H9 (cell line): Measurements from ENCODE around the gene COG2. TPM values are rescaled to one million over a fixed set of nuclear protein-coding genes. Genes with fewer than 3 reads are reported as not detected.

Source experiments
- DNase-seq: peaks from one replicate; pipeline ENCODE4 v3.0.0-alpha.2; 2017
- H2AFZ ChIP-seq: one replicate; pipeline ENCODE4 v1.6.1; 2013; ENCODE audit warnings: mild to moderate bottlenecking, low read length, control low read depth, moderate library complexity
- H2AK5ac ChIP-seq: 2 replicates; pipeline ENCODE4 v1.6.1; 2013; ENCODE audit warnings: low read length, control low read depth, mixed read lengths; ENCODE audit not compliant: insufficient read length
- H2BK120ac ChIP-seq: one replicate; pipeline ENCODE4 v1.6.1; 2013; ENCODE audit warnings: low read depth, mild to moderate bottlenecking, low read length, control low read depth, inconsistent platforms; ENCODE audit not compliant: poor library complexity, severe bottlenecking
- H2BK12ac ChIP-seq: 2 replicates; pipeline ENCODE4 v1.6.1; 2013; ENCODE audit warnings: low read length, control low read depth, mixed read lengths, low read depth; ENCODE audit not compliant: insufficient read length
- H2BK15ac ChIP-seq: 2 replicates; pipeline ENCODE4 v1.6.1; 2013; ENCODE audit warnings: low read depth, low read length, control low read depth
- H2BK20ac ChIP-seq: one replicate; pipeline ENCODE4 v1.6.1; 2013; ENCODE audit warnings: low read depth, mild to moderate bottlenecking, low read length, control low read depth, inconsistent platforms; ENCODE audit not compliant: poor library complexity, severe bottlenecking
- H2BK5ac ChIP-seq: 2 replicates; pipeline ENCODE4 v1.6.1; 2013; ENCODE audit warnings: low read length, control low read depth, mixed read lengths; ENCODE audit not compliant: insufficient read length
- H3K14ac ChIP-seq: 2 replicates; pipeline ENCODE4 v1.6.1; 2013; ENCODE audit warnings: low read length, control low read depth; ENCODE audit not compliant: insufficient read depth
- H3K18ac ChIP-seq: 2 replicates; pipeline ENCODE4 v1.6.1; 2013; ENCODE audit warnings: low read depth, mild to moderate bottlenecking, mixed read lengths, low read length, control low read depth; ENCODE audit not compliant: insufficient read length
- H3K23ac ChIP-seq: 2 replicates; pipeline ENCODE4 v1.6.1; 2013; ENCODE audit warnings: low read length, control low read depth, mixed read lengths, low read depth; ENCODE audit not compliant: insufficient read length
- H3K23me2 ChIP-seq: 2 replicates; pipeline ENCODE4 v1.6.1; 2013; ENCODE audit warnings: low read depth, mild to moderate bottlenecking, mixed read lengths, low read length, control low read depth; ENCODE audit not compliant: insufficient read length, poor library complexity, severe bottlenecking
- H3K27ac ChIP-seq: 2 replicates; pipeline ENCODE4 v1.5.1; 2013; ENCODE audit warnings: low read length, control low read depth, mixed read lengths, low read depth; ENCODE audit not compliant: insufficient read length
- H3K27me3 ChIP-seq: 2 replicates; pipeline ENCODE4 v1.6.1; 2013; ENCODE audit warnings: low read length, control low read depth, inconsistent platforms; ENCODE audit not compliant: insufficient read depth
- H3K4ac ChIP-seq: 2 replicates; pipeline ENCODE4 v1.6.1; 2013; ENCODE audit warnings: low read depth, mild to moderate bottlenecking, control low read depth, inconsistent platforms, low read length, moderate library complexity
- H3K4me1 ChIP-seq: 2 replicates; pipeline ENCODE4 v1.6.1; 2013; ENCODE audit warnings: low read length, control low read depth, inconsistent platforms; ENCODE audit not compliant: insufficient read depth
- H3K4me2 ChIP-seq: 2 replicates; pipeline ENCODE4 v1.6.1; 2013; ENCODE audit warnings: low read length, control low read depth, mixed read lengths; ENCODE audit not compliant: insufficient read length, insufficient read depth
- H3K56ac ChIP-seq: 2 replicates; pipeline ENCODE4 v1.6.1; 2013; ENCODE audit warnings: low read depth, mild to moderate bottlenecking, mixed read lengths, low read length, control low read depth; ENCODE audit not compliant: insufficient read length
- H3K79me1 ChIP-seq: 2 replicates; pipeline ENCODE4 v1.6.1; 2013; ENCODE audit warnings: low read depth, mild to moderate bottlenecking, moderate library complexity, low read length, control low read depth, inconsistent platforms; ENCODE audit not compliant: insufficient read depth, poor library complexity, severe bottlenecking
- H3K79me2 ChIP-seq: 2 replicates; pipeline ENCODE4 v1.6.1; 2013; ENCODE audit warnings: low read length, control low read depth, inconsistent platforms; ENCODE audit not compliant: insufficient read depth
- H3K9ac ChIP-seq: 2 replicates; pipeline ENCODE4 v1.6.1; 2013; ENCODE audit warnings: low read length, control low read depth, mixed read lengths; ENCODE audit not compliant: insufficient read length; ENCODE audit errors: extremely low read depth
- H3K9me3 ChIP-seq: one replicate; pipeline ENCODE4 v1.6.1; 2013; ENCODE audit warnings: low read depth, low read length, inconsistent platforms; ENCODE audit not compliant: control insufficient read depth
- H3T11ph ChIP-seq: one replicate; pipeline ENCODE4 v1.6.1; 2013; ENCODE audit warnings: mild to moderate bottlenecking, low read length, control low read depth, inconsistent platforms
- H4K20me1 ChIP-seq: one replicate; pipeline ENCODE4 v1.6.1; 2013; ENCODE audit not compliant: control insufficient read depth, insufficient read length, insufficient read depth
- H4K5ac ChIP-seq: 2 replicates; pipeline ENCODE4 v1.6.1; 2013; ENCODE audit warnings: low read depth, mild to moderate bottlenecking, mixed read lengths, low read length, control low read depth; ENCODE audit not compliant: insufficient read length
- H4K8ac ChIP-seq: replicated peaks from 2 replicates; pipeline ENCODE4 v1.6.1; 2013; ENCODE audit warnings: low read length, control low read depth, mixed read lengths, low read depth; ENCODE audit not compliant: insufficient read length
- H4K91ac ChIP-seq: 2 replicates; pipeline ENCODE4 v1.6.1; 2013; ENCODE audit warnings: low read depth, mild to moderate bottlenecking, moderate library complexity, mixed read lengths, low read length, control low read depth; ENCODE audit not compliant: insufficient read length
- H3K27ac Mint-ChIP-seq, 3 experiments: 2 replicates in 2 of 3; 3 replicates in 1 of 3; pipeline ENCODE4 v1.8.0; 2020 to 2021; ENCODE audit warnings: mixed read lengths in 3 of 3, mild to moderate bottlenecking in 1 of 3, moderate library complexity in 1 of 3
- H3K27me3 Mint-ChIP-seq: 2 replicates; pipeline ENCODE4 v1.8.0; 2021; ENCODE audit warnings: low read depth, mild to moderate bottlenecking, moderate library complexity, mixed read lengths
- H3K36me3 Mint-ChIP-seq, 3 experiments: 2 replicates in 2 of 3; 3 replicates in 1 of 3; pipeline ENCODE4 v1.8.0; 2020 to 2021; ENCODE audit warnings: low read depth in 3 of 3, mixed read lengths in 3 of 3; ENCODE audit not compliant: insufficient read depth in 1 of 3
- H3K4me1 Mint-ChIP-seq, 2 experiments: 2 replicates each; pipeline ENCODE4 v1.8.0; 2020; ENCODE audit warnings: mixed read lengths in 2 of 2
- H3K4me3 Mint-ChIP-seq, 2 experiments: 2 replicates in 1 of 2; 3 replicates in 1 of 2; pipeline ENCODE4 v1.8.0; 2020 to 2021; ENCODE audit warnings: mild to moderate bottlenecking in 2 of 2, mixed read lengths in 2 of 2, moderate library complexity in 1 of 2
- H3K9me3 Mint-ChIP-seq, 2 experiments: 2 replicates in 1 of 2; 3 replicates in 1 of 2; pipeline ENCODE4 v1.8.0; 2020; ENCODE audit warnings: mild to moderate bottlenecking in 2 of 2, mixed read lengths in 2 of 2, moderate library complexity in 1 of 2
- WGBS: extraction: QIAGEN DNeasy Blood & Tissue Kit; methylation state at CpG from one replicate; pipeline ENCODE4 v1.1.7; 2013; ENCODE audit warnings: missing lambda C conversion rate, low lambda C conversion rate, mixed read lengths; ENCODE audit not compliant: insufficient read length; ENCODE audit errors: extremely low coverage; 5-methylcytosine and 5-hydroxymethylcytosine counted together
- total RNA-seq: library from RNA; stranded (reverse); gene quantifications from 2 replicates; pipeline ENCODE4 v1.2.1, GENCODE V29; 2021
- TF ChIP-seq, protein P1 (sequence below): fragments of 200-600 bp; sonication (generic); conservative IDR thresholded peaks from 3 replicates; pipeline ENCODE4 v1.8.0; 2021; ENCODE audit warnings: antibody characterized with exemption, mild to moderate bottlenecking

The COG2 gene
- total RNA-seq, 1 experiment from 2014 or later = 42.2 TPM

GRCh38 chr1:230668227-230668626, 25.9 kb downstream of the COG2 start:
- H3K18ac ChIP-seq = no peak overlapping the region
- H4K8ac ChIP-seq = no peak overlapping the region
- no peak overlapping the region for H2AK5ac ChIP-seq
- WGBS = no CpG with 5 or more reads among the region's 6 CpGs
- no peak overlapping the region for H3K27ac ChIP-seq
- Mint-ChIP-seq H3K9me3 (no peaks in the 10 kb centered on the region), H3K36me3 (peaks cover 14 to 71% (median 51%) of the 10 kb centered on the region in 3 experiments; a peak in 6 of 7 replicates), H3K4me3 (no peak overlapping the region), H3K27me3 (no peaks in the 10 kb centered on the region), H3K27ac (no peak overlapping the region), H3K4me1 (no peaks in the 10 kb centered on the region)
- no peak overlapping the region for H2BK120ac ChIP-seq
- H3K14ac ChIP-seq = no peak overlapping the region
- no peak overlapping the region for H3K56ac ChIP-seq
- no peak overlapping the region for H2AFZ ChIP-seq
- no peaks in the 10 kb centered on the region for H3K27me3 ChIP-seq
- H3K9ac ChIP-seq = no peak overlapping the region
- no peak overlapping the region for H3K4me2 ChIP-seq
- no peak overlapping the region for H3T11ph ChIP-seq
- H4K91ac ChIP-seq = no peak overlapping the region
- no peak for DNase-seq
- TF ChIP-seq, protein P1, sequence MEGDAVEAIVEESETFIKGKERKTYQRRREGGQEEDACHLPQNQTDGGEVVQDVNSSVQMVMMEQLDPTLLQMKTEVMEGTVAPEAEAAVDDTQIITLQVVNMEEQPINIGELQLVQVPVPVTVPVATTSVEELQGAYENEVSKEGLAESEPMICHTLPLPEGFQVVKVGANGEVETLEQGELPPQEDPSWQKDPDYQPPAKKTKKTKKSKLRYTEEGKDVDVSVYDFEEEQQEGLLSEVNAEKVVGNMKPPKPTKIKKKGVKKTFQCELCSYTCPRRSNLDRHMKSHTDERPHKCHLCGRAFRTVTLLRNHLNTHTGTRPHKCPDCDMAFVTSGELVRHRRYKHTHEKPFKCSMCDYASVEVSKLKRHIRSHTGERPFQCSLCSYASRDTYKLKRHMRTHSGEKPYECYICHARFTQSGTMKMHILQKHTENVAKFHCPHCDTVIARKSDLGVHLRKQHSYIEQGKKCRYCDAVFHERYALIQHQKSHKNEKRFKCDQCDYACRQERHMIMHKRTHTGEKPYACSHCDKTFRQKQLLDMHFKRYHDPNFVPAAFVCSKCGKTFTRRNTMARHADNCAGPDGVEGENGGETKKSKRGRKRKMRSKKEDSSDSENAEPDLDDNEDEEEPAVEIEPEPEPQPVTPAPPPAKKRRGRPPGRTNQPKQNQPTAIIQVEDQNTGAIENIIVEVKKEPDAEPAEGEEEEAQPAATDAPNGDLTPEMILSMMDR = no peak
- H3K79me1 ChIP-seq = no peaks in the 10 kb centered on the region
- no peak overlapping the region for H3K4ac ChIP-seq
- no peak overlapping the region for H2BK12ac ChIP-seq
- no peak overlapping the region for H2BK15ac ChIP-seq
- H2BK20ac ChIP-seq = no peak overlapping the region
- H3K23ac ChIP-seq = no peak overlapping the region
- H4K5ac ChIP-seq = no peak overlapping the region
- H2BK5ac ChIP-seq = no peak overlapping the region
- H3K9me3 ChIP-seq = no peaks in the 10 kb centered on the region
- H3K23me2 ChIP-seq = no peaks in the 10 kb centered on the region
- H4K20me1 ChIP-seq = no peaks in the 10 kb centered on the region
- no peaks in the 10 kb centered on the region for H3K79me2 ChIP-seq
- H3K4me1 ChIP-seq = no peaks in the 10 kb centered on the region
